Heart left ventricle (tissue), 13 donors: Measurements from ENCODE around the gene METTL27.

Experiments used
- POLR2A ChIP-seq, 2 donors: fragments of 450-650 bp; IDR thresholded peaks; one replicate each; pipeline ENCODE4 v1.6.1; 2017; ENCODE audit warnings: antibody characterized with exemption in 2 of 2, mild to moderate bottlenecking in 2 of 2, moderate library complexity in 2 of 2
- TF ChIP-seq, protein P1 (sequence below), 12 donors: fragments of 200-600 bp; sonication (generic) in 4 of 12; IDR thresholded peaks; one replicate each; pipeline versions ENCODE4 v1.5.0 to v1.8.0; 2018 to 2022; ENCODE audit warnings: antibody characterized with exemption in 12 of 12, mild to moderate bottlenecking in 5 of 12
- donor health status: ischemic (EF 13 %, LVEDD 7.1; RV severe dilation, severe dysfunction).
- donor health status: DM: no; HTN: yes; CAD: no.
- donor health status: DM: no; HTN: no; CAD: no.
- donor health status: ischemic (EF 25% LVEDD 6.9; RV normal size, moderate dysfunction).
- donor health status: ischemic (EF 25% LVEDD 5.7; RV mildly dilated, moderate dysfunction).
- donor health status: ischemic (EF 35%, LVEDD 5.7; RV mildly dilated, moderate dysfunction).
- donor health status: nonischemic (EF 11% LVEDD 7.7; RV severe dilation, severe dysfunction).
- donor health status: DM: yes; HTN: yes; CAD: no.
- donor health status: PGD.
- donor health status: ischemic (EF 29% LVEDD 5.4; RV normal size, mild dysfunction).
- donor health status: nonischemic (EF 23%, LVEDD 6.1; RV moderate dilation, normal function).

DNA sequence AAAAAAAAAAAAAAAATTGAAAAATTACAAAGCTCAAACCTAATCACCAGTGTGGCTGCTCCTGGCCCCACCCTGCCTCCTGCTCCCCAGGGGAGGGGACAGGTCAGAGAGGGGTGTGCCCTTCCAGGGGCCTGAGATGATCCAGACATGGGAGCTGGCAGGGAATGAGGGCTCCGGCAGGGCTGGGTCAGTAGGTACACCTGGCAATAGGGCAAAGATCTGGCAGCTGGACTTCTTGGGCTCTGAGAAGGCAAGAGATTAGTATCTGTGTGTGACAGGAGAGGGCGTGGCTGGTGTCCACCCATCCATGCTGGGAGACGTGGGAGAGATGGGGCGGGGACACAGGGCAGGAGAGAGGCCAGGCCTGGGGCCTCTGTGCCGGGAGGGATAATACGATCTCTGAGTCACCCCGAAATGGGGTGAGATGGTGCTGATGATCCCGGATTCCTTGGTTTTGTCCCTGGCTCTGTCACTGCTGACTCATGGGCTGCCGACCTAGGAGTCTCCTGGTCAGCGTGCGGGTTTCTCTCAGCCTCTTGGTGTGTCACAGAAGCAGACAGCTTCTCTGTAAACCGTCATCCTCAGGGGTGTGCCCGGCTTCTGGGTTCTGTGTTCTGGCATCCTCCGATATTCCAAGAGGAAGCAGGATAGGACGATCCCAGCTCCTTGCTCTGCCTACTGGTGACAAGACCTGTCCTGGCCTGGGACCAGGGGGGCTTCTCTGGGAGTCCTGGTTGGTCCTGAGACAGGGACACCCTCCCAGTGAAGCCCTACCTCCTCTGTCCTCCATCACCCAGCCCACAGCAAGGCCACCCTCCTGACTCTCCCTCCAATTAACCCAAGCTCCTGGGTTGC is 19.8 kb downstream of the METTL27 start:
- TF ChIP-seq, protein P1, sequence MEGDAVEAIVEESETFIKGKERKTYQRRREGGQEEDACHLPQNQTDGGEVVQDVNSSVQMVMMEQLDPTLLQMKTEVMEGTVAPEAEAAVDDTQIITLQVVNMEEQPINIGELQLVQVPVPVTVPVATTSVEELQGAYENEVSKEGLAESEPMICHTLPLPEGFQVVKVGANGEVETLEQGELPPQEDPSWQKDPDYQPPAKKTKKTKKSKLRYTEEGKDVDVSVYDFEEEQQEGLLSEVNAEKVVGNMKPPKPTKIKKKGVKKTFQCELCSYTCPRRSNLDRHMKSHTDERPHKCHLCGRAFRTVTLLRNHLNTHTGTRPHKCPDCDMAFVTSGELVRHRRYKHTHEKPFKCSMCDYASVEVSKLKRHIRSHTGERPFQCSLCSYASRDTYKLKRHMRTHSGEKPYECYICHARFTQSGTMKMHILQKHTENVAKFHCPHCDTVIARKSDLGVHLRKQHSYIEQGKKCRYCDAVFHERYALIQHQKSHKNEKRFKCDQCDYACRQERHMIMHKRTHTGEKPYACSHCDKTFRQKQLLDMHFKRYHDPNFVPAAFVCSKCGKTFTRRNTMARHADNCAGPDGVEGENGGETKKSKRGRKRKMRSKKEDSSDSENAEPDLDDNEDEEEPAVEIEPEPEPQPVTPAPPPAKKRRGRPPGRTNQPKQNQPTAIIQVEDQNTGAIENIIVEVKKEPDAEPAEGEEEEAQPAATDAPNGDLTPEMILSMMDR (IDR thresholded peaks at IDR 0.05) = no peak
- TF ChIP-seq POLR2A (IDR thresholded peaks at IDR 0.05) = no peak
